IMR-90 (cell line): ENCODE results near the gene SLC22A15.

ENCODE experiments used
- CEBPB ChIP-seq: IDR thresholded peaks from 2 replicates; pipeline ENCODE4 v1.6.1; 2012; ENCODE audit warnings: low read depth, low read length, improper control_type of control experiment
- CTCF ChIP-seq: conservative IDR thresholded peaks from 2 replicates; pipeline ENCODE4 v1.5.1; 2012; ENCODE audit warnings: mild to moderate bottlenecking, low read depth, low read length, improper control_type of control experiment
- MAZ ChIP-seq: IDR thresholded peaks from 2 replicates; pipeline ENCODE4 v1.6.1; 2012; ENCODE audit warnings: low read depth, mild to moderate bottlenecking, low read length, improper control_type of control experiment, moderate library complexity, borderline replicate concordance
- POLR2A ChIP-seq: IDR thresholded peaks from 2 replicates; pipeline ENCODE4 v1.6.1; 2012; ENCODE audit warnings: mild to moderate bottlenecking, low read depth, low read length
- RAD21 ChIP-seq: IDR thresholded peaks from 2 replicates; pipeline ENCODE4 v1.6.1; 2012; ENCODE audit warnings: low read length, improper control_type of control experiment

GRCh38 chr1:115989699-115990098 lies 13.4 kb downstream of the SLC22A15 start:
- TF ChIP-seq POLR2A (no peak), CTCF (no peak), CEBPB (no peak), MAZ (no peak), RAD21 (no peak)
